Measurements from ENCODE around the gene QRSL1. TPM values are rescaled to one million over a fixed set of nuclear protein-coding genes. Genes with fewer than 3 reads are reported as not detected.

Gene QRSL1
- total and polyA plus RNA-seq, 7 donors, result 8.3 to 15.6 (median 9.4) TPM

- 50 to 74% methylated on average over 2 of the region's 2 CpGs for WGBS, 2 donors
- TF ChIP-seq POLR2A (IDR thresholded peaks at IDR 0.05) (no peak), CTCF (IDR thresholded peaks at IDR 0.05) (no peak), POLR2AphosphoS5 (IDR thresholded peaks at IDR 0.05) (no peak), EP300 (IDR thresholded peaks at IDR 0.05) (no peak)
Observed at GRCh38 chr6:106716966-106717365, 87.6 kb downstream of the QRSL1 start.

More at GRCh38 chr6:106716966-106717365, 87.6 kb downstream of the QRSL1 start:
- Histone ChIP-seq H3K27me3 (no peaks in the 10 kb centered on the region), H3K4me3 (no peak overlapping the region), H3K36me3 (no peaks in the 10 kb centered on the region), H3K27ac (no peak overlapping the region), H3K4me1 (no peaks in the 10 kb centered on the region), H3K9me3 (no peaks in the 10 kb centered on the region)
- intact Hi-C loops (cut with DNase I), result no loop called here
- DNase-seq, result no peak

Small RNA genes within 50 kb of the gene (small RNA-seq; reads per million reads assigned to genes)
- gene RNU6-527P, result 0 reads per million in 3 donors

Other genes with a start within 250 kb of the QRSL1 start
- 1 to 10 TPM; 2.2 to 7.1 (median 3.9) TPM for gene RTN4IP1, start 80 bp upstream of the QRSL1 start, total RNA-seq
- gene RTN4IP1, start 80 bp upstream of the QRSL1 start, polyA plus RNA-seq, result 10 to 100 TPM; 10.2 to 15.3 (median 11.8) TPM